NT2/D1 (cell line): ENCODE measurements around the gene ASPDH.

Experiments used
- DNase-seq: peaks from one replicate; pipeline ENCODE4 v3.0.0-alpha.2; 2011; ENCODE audit warnings: low read depth, low spot score
- H3K27me3 ChIP-seq: 2 replicates; pipeline ENCODE4 v1.6.0; 2011; ENCODE audit warnings: mild to moderate bottlenecking; ENCODE audit not compliant: insufficient read length, insufficient read depth
- H3K36me3 ChIP-seq: 2 replicates; pipeline ENCODE4 v1.6.1; 2011; ENCODE audit warnings: mild to moderate bottlenecking, low read length, mixed read lengths; ENCODE audit not compliant: insufficient read depth, insufficient read length
- H3K4me1 ChIP-seq: 2 replicates; pipeline ENCODE4 v1.5.1; 2011; ENCODE audit not compliant: insufficient read depth, insufficient read length
- H3K4me3 ChIP-seq: 2 replicates; pipeline ENCODE4 v1.5.1; 2011; ENCODE audit warnings: low read depth; ENCODE audit not compliant: insufficient read length
- H3K9ac ChIP-seq: 2 replicates; pipeline ENCODE4 v1.6.0; 2011; ENCODE audit warnings: low read depth; ENCODE audit not compliant: insufficient read length
- H3K9me3 ChIP-seq: 2 replicates; pipeline ENCODE4 v1.5.1; 2011; ENCODE audit warnings: mild to moderate bottlenecking, low read length; ENCODE audit not compliant: insufficient read depth
- SUZ12 ChIP-seq: IDR thresholded peaks from 2 replicates; pipeline ENCODE4 v1.6.1; 2011; ENCODE audit not compliant: insufficient read length, insufficient read depth; ENCODE audit errors: extremely low read depth
- YY1 ChIP-seq: IDR thresholded peaks from 2 replicates; pipeline ENCODE4 v1.6.1; 2011; ENCODE audit not compliant: insufficient read length, insufficient read depth
- ZNF274 ChIP-seq: IDR thresholded peaks from 2 replicates; pipeline ENCODE4 v1.6.1; 2011; ENCODE audit warnings: mild to moderate bottlenecking, low read depth, low read length

ASPDH gene

DNA sequence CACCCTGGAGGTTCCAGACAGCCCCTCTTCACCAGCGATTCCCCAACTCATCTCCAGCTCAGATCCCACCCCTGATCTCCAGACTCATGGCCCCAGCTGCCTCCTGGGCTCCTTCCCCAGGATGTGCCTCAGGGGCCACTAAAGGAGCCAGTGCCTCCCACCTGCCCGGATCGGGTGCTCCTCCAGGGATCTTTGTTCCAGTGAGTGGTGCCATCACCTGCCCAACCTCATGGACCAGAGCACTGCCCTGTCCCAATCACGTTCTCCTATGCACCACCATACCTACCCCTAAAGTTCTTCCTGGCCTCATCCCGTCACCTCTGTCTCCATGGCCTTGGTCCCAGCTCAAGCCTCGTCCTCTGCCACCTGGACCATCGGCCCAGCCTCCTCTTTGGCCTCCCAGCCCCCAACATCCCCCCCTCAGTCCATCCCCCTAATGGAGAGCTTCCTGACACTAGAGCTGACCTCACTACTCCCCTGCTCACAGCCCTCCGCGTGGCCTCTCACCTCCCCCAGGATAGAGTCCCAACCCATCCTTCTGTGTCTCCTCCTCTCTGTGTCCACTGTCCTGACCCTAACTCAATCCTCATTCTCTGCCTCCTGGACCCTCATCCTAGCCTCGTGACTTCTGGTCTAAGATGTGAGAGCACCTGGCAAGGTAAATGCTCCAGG lies 28.3 kb downstream of the ASPDH start:
- TF ChIP-seq ZNF274 (no peak), YY1 (no peak), SUZ12 (no peak)
- Histone ChIP-seq H3K9me3 (peaks cover 31% of the 10 kb centered on the region), H3K36me3 (no peaks in the 10 kb centered on the region), H3K27me3 (peaks cover 7% of the 10 kb centered on the region), H3K9ac (no peak overlapping the region), H3K4me1 (peaks cover 9% of the 10 kb centered on the region), H3K4me3 (no peak overlapping the region)
- no peak for DNase-seq

GRCh38 chr19:50482916-50483315 lies 30.8 kb downstream of the ASPDH start:
- Histone ChIP-seq H3K27me3 (peaks cover 5% of the 10 kb centered on the region), H3K4me3 (no peak overlapping the region), H3K9ac (no peak overlapping the region), H3K36me3 (no peaks in the 10 kb centered on the region), H3K9me3 (peaks cover 44% of the 10 kb centered on the region), H3K4me1 (peaks cover 9% of the 10 kb centered on the region)
- DNase-seq = no peak
- no peak for TF ChIP-seq SUZ12
- no peak for TF ChIP-seq ZNF274
- no peak for TF ChIP-seq YY1

DNA sequence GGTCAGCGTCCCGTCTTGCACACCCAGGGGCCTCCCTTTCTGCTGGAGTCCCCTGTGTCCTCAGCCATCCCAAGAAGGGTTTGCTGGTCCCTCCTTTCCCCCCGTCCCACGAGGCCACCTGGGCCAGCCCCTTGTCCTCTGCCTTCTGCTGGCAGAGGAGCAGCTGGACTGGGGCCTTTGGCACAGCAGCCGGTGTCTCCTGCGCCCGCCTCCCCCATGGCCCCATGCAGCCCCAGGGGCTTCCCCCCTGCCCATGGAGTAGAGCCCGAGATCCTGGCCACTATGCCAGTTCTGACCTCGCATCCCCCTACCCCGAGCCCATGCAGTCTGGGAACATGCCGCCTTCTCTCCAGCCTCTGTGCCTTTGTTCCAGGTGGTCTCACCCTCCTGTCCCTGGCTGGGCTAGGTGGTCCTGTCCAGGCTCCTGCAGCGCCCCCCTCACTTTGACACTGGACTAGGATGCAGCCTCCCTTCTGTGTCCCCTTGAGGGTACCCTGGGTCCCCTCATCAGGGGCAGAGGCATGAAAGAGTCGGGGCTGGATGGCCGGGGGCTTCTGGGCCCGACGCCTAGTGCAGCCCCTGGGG lies 31.4 kb downstream of the ASPDH start:
- Histone ChIP-seq H3K36me3 (no peaks in the 10 kb centered on the region), H3K9ac (no peak overlapping the region), H3K4me3 (no peak overlapping the region), H3K4me1 (peaks cover 9% of the 10 kb centered on the region), H3K9me3 (peaks cover 42% of the 10 kb centered on the region), H3K27me3 (peaks cover under 1% of the 10 kb centered on the region)
- DNase-seq = no peak
- TF ChIP-seq ZNF274 (no peak), SUZ12 (no peak), YY1 (no peak)

- no peak overlapping the region for H3K9ac ChIP-seq
- DNase-seq = no peak
- TF ChIP-seq ZNF274 (no peak), YY1 (no peak), SUZ12 (no peak)
- peaks cover 9% of the 10 kb centered on the region for H3K4me1 ChIP-seq
- H3K9me3 ChIP-seq = peaks cover 34% of the 10 kb centered on the region
- no peak overlapping the region for H3K4me3 ChIP-seq
- H3K36me3 ChIP-seq = no peaks in the 10 kb centered on the region
- no peaks in the 10 kb centered on the region for H3K27me3 ChIP-seq
Observed at GRCh38 chr19:50481351-50482149, 32.2 kb downstream of the ASPDH start.

GRCh38 chr19:50480281-50481111 lies 33.2 kb downstream of the ASPDH start:
- Histone ChIP-seq H3K9me3 (peaks cover 23% of the 10 kb centered on the region; the same call in 1 of the 2 replicates), H3K4me3 (no peak overlapping the region), H3K36me3 (no peaks in the 10 kb centered on the region), H3K4me1 (peaks cover 9% of the 10 kb centered on the region), H3K9ac (no peak overlapping the region), H3K27me3 (no peaks in the 10 kb centered on the region)
- no peak for TF ChIP-seq ZNF274
- no peak for TF ChIP-seq SUZ12
- no peak for TF ChIP-seq YY1
- DNase-seq = no peak

GRCh38 chr19:50479761-50480251 lies 33.9 kb downstream of the ASPDH start:
- no peak for DNase-seq
- Histone ChIP-seq H3K9me3 (peaks cover 16% of the 10 kb centered on the region; the same call in 1 of the 2 replicates), H3K4me1 (peaks cover 9% of the 10 kb centered on the region), H3K9ac (no peak overlapping the region), H3K4me3 (no peak overlapping the region), H3K27me3 (no peaks in the 10 kb centered on the region), H3K36me3 (no peaks in the 10 kb centered on the region)
- no peak for TF ChIP-seq ZNF274
- TF ChIP-seq YY1 = no peak
- TF ChIP-seq SUZ12 = no peak
